Progenitor cell of endocrine pancreas (in vitro differentiated cells): ENCODE results near the gene HPCAL1. TPM values are rescaled to one million over a fixed set of nuclear protein-coding genes. Genes with fewer than 3 reads are reported as not detected.

Experiments used
- DNase-seq: peaks from one replicate; pipeline ENCODE4 v3.0.0; 2021; ENCODE audit warnings: low spot score; ENCODE audit not compliant: unreplicated experiment
- H3K27ac Mint-ChIP-seq: 2 replicates; pipeline ENCODE4 v1.8.0; 2021; ENCODE audit warnings: mild to moderate bottlenecking, moderate library complexity, mixed read lengths
- H3K27me3 Mint-ChIP-seq: 2 replicates; pipeline ENCODE4 v1.8.0; 2021; ENCODE audit warnings: mixed read lengths
- H3K36me3 Mint-ChIP-seq: 2 replicates; pipeline ENCODE4 v1.8.0; 2022; ENCODE audit warnings: mixed read lengths; ENCODE audit not compliant: insufficient read depth
- H3K4me1 Mint-ChIP-seq: 2 replicates; pipeline ENCODE4 v1.8.0; 2021; ENCODE audit warnings: low read depth, mixed read lengths
- H3K4me3 Mint-ChIP-seq: 2 replicates; pipeline ENCODE4 v1.8.0; 2021; ENCODE audit warnings: low read depth, mild to moderate bottlenecking, moderate library complexity, mixed read lengths
- H3K9me3 Mint-ChIP-seq: 2 replicates; pipeline ENCODE4 v1.8.0; 2021; ENCODE audit warnings: low read depth, mixed read lengths
- long read RNA-seq: library from polyadenylated mRNA; unstranded; transcript quantifications from one replicate; pipeline ENCODE4 v2.0.0, GENCODE V29; 2020
- total RNA-seq: library from RNA; stranded (reverse); gene quantifications from 2 replicates; pipeline ENCODE4 v1.2.1, GENCODE V29; 2021
- TF ChIP-seq, protein P1 (sequence below): fragments of 200-600 bp; sonication (generic); IDR thresholded peaks from one replicate; pipeline ENCODE4 v1.5.0; 2021; ENCODE audit warnings: antibody characterized with exemption, mild to moderate bottlenecking; ENCODE audit not compliant: unreplicated experiment

The HPCAL1 gene
- 16.5 and 16.8 TPM in 2 replicates for total RNA-seq
- long read RNA-seq, partial matches to known transcripts: 0 of 1 reads
- long read RNA-seq, other reads (novel, unspliced or antisense): 0 of 1 reads

DNA sequence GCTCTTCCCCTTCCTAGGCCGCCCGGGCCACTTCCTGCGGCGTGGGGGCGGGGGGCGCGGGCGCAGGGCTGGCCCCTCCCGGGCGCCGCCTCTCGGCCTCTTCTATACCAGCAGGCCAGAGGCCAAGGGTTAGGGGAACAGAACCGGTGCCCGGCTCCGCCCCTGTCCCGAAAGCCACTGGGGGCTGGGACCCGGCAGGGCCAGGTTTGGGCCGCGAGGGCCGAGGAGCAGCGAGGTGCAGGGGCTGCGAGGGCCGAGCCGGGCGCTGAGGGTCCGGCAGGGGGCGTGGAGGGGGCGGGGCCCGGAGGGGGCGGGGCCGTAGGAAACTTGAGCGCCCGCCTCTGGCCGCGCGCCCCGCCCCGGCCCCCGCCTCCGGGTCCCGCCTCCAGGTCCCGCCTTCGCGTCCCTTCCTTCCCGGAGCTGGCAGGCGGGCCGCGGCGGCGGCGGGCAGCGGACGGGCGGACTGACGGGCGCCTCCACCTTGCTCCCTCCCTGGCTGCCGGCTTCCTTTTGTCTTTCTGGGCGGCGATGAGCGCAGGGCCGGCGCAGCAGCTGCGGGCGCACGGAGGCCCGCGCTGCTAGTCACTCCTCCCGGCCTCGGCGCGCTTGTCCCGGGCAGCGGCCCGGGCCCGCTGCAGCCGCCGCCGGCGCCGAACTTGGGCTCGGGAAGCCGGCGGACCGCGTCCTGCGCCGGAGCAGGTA, at the start of gene HPCAL1:
HPCAL1 (plus strand) TSS at position 426 of the 702 bp plus-strand sequence. CDS start 116,854 bp downstream, outside the sequence.
- peaks cover 36% of the 10 kb centered on the region for H3K27me3 Mint-ChIP-seq
- H3K27ac Mint-ChIP-seq: peak within 1 kb of the TSS; percentile 91
- H3K9me3 Mint-ChIP-seq: peaks cover 4% of the 10 kb centered on the region
- H3K4me1 Mint-ChIP-seq: peaks cover 14% of the 10 kb centered on the region
- H3K4me3 Mint-ChIP-seq: peak within 1 kb of the TSS; percentile 84
- peak; percentile 88 for DNase-seq
- peaks cover 3% of the 10 kb centered on the region for H3K36me3 Mint-ChIP-seq
- TF ChIP-seq, protein P1, sequence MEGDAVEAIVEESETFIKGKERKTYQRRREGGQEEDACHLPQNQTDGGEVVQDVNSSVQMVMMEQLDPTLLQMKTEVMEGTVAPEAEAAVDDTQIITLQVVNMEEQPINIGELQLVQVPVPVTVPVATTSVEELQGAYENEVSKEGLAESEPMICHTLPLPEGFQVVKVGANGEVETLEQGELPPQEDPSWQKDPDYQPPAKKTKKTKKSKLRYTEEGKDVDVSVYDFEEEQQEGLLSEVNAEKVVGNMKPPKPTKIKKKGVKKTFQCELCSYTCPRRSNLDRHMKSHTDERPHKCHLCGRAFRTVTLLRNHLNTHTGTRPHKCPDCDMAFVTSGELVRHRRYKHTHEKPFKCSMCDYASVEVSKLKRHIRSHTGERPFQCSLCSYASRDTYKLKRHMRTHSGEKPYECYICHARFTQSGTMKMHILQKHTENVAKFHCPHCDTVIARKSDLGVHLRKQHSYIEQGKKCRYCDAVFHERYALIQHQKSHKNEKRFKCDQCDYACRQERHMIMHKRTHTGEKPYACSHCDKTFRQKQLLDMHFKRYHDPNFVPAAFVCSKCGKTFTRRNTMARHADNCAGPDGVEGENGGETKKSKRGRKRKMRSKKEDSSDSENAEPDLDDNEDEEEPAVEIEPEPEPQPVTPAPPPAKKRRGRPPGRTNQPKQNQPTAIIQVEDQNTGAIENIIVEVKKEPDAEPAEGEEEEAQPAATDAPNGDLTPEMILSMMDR: peak; percentile 66

DNA sequence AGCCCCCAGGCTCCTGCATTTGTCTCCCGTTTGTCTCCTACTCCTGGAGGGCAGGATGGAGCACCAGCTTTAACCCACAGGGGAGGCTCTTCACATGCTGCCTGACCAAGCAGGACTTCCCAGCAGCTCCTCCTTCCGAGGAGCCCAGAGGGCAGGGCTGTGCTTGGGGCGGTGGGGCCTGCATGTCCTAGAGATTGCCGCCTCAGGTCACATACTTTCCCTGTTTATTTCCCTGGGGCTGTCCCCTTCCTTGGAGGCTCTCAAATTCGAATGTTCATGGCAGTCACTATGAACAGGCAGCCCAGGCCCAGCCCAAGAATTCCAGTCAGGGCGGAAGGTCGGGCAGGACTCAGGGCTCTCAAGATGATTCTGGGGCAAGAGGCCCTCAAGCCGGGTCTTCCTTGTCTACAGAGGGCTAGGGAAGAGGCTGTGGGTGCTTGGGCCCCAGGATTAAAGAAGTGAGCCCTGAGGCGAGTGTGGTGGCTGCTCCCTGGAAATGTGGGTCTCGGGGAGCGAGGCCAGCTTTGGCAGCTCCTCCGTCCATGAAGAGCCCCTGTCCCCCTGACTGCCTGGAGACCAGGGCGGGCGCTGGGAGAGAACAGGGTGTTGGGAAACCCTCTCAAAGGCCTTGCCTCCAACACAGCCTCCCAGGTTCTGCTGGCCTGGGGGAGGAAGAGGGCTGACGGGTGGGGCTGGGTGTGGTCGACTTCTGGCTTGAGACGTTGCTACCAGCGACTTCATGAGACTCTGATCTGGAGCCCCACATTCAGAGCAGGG, 48.9 kb upstream of the HPCAL1 start:
- no peaks in the 10 kb centered on the region for H3K36me3 Mint-ChIP-seq
- peaks cover 18% of the 10 kb centered on the region for H3K27me3 Mint-ChIP-seq
- DNase-seq: no peak
- H3K9me3 Mint-ChIP-seq: peaks cover 12% of the 10 kb centered on the region
- TF ChIP-seq, protein P1: no peak
- no peak overlapping the region for H3K27ac Mint-ChIP-seq
- no peaks in the 10 kb centered on the region for H3K4me1 Mint-ChIP-seq
- H3K4me3 Mint-ChIP-seq: no peak overlapping the region

DNA sequence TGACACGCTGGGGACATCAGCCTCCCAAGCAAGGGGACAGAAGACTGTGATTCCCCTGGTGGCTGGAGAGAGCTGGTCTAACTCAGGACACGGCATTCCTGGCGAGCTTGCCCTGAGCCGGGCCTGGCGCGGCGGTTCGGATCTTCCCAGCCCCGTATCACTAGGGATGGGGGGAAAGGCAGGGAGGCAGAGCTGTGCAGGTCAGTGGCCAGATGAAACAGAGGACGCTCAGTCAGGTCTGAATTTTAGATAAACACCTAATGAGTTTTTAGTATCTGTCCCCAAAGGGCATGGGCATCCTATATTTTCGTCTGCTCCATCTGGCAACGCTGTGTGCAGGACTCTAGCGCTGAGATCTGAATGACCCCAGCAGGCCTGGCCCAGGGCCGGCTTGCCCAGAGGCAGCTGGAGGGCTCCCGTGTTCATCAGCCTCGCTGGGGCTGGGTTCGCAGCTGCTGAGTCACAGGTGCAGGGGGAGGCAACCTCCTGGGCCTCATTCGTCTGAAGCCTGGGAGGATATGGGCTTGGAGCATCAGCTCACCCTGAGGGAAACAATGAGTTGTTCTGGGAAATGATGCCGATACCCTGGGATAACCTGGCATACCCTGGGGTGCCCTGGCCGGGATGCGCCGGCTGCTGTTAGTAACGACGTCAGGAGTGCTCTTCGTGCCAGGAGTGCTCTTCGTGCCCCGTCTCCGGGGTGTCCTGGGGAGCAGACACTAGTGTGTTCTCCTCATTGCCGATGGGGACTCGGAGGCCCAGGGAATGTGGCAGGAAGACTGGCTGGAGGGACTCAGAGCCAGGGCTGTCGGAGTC, 48.1 kb upstream of the HPCAL1 start:
- no peaks in the 10 kb centered on the region for H3K36me3 Mint-ChIP-seq
- H3K27ac Mint-ChIP-seq: no peak overlapping the region
- DNase-seq: no peak
- H3K4me1 Mint-ChIP-seq: no peaks in the 10 kb centered on the region
- H3K4me3 Mint-ChIP-seq: no peak overlapping the region
- peaks cover 12% of the 10 kb centered on the region for H3K9me3 Mint-ChIP-seq
- TF ChIP-seq, protein P1: no peak
- H3K27me3 Mint-ChIP-seq: peaks cover 18% of the 10 kb centered on the region

DNA sequence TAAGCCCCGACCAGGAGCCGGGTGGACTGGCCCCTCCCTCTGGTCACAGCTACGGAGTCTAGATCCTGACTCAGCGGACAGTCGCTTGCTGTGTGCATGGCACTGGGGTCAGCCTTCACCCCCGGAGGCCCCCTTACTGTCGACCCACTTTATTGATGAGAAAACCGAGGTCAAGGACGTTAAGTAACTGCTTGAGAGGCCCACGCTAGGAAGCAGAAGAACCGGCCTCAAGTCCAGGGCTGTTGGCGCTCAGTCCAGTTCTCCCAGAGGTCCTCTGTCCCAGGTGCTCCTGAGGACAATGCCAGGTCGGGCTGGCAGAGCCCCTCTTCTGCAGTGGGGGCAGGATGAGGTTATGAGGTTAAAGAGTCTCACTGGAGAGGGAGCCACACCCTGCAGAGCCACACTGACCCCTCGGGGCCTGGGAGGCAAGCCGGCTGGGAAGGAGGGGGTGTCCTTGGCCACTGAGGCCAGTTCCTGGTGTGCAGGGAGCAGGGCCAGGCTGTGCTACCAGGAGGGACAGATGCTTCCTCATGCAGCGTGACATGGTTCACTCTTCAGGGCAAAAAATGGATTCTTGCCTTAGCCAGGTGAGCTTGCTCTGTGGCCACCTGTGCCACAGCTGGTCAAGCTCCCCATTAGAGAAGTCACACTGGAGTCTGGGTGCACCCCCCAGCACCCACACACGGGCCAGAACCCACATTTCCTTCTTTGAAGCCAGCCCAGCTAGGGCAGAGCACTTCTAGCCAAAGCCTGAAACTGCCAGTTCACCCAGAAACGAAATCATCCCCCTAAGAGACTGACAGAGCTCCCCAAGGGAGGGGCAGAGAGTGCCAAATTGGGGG, 47.3 kb upstream of the HPCAL1 start:
- DNase-seq: no peak
- H3K4me3 Mint-ChIP-seq: no peak overlapping the region
- H3K27ac Mint-ChIP-seq: no peak overlapping the region
- TF ChIP-seq, protein P1: no peak
- H3K36me3 Mint-ChIP-seq: no peaks in the 10 kb centered on the region
- H3K9me3 Mint-ChIP-seq: peaks cover 5% of the 10 kb centered on the region
- peaks cover 18% of the 10 kb centered on the region for H3K27me3 Mint-ChIP-seq
- no peaks in the 10 kb centered on the region for H3K4me1 Mint-ChIP-seq
